ENCODE results near the gene UPK3A.

GRCh38 chr22:45318168-45318557, 33.4 kb downstream of the UPK3A start:
- TF ChIP-seq EGR1 (IDR thresholded peaks at IDR 0.05; ENCODE audit: borderline replicate concordance, low read depth, low read length), result no peak
- no peak for TF ChIP-seq CTCF (IDR thresholded peaks at IDR 0.05; ENCODE audit: control extremely low read depth in 1 of 3, insufficient read depth in 1 of 3, low read depth in 1 of 3, low read length in 3 of 3)
- no peak for TF ChIP-seq SIX5 (IDR thresholded peaks at IDR 0.05; ENCODE audit: low read depth, low read length)
- TF ChIP-seq HDAC6 (IDR thresholded peaks at IDR 0.05; ENCODE audit: low read depth, low read length), result no peak
- TF ChIP-seq EZH2 (IDR thresholded peaks at IDR 0.05; ENCODE audit: low read depth, low read length, severe bottlenecking), result no peak
- TF ChIP-seq CREB1 (IDR thresholded peaks at IDR 0.05), result no peak
